ENCODE results near the gene SORBS2.

DNA sequence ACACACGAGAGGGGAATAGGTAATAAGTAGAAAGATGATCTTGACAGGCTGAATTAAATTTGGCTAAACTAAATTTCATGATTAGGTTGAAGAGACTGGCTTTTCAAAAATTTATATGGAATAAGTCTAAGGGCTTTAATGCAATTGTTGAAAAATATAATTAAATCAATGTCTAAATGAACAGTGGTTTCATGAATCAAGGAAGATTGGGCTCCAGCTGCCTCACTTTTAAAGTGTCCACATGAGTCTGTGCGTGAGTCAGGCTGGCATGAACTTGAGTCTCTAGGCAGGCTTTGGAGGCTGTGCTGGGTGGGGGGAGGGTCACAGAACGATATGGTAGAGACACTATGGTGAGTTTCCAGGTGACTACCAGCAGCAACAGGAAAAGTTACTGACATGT is 111.9 kb downstream of the SORBS2 start:
- TF ChIP-seq, protein P1, sequence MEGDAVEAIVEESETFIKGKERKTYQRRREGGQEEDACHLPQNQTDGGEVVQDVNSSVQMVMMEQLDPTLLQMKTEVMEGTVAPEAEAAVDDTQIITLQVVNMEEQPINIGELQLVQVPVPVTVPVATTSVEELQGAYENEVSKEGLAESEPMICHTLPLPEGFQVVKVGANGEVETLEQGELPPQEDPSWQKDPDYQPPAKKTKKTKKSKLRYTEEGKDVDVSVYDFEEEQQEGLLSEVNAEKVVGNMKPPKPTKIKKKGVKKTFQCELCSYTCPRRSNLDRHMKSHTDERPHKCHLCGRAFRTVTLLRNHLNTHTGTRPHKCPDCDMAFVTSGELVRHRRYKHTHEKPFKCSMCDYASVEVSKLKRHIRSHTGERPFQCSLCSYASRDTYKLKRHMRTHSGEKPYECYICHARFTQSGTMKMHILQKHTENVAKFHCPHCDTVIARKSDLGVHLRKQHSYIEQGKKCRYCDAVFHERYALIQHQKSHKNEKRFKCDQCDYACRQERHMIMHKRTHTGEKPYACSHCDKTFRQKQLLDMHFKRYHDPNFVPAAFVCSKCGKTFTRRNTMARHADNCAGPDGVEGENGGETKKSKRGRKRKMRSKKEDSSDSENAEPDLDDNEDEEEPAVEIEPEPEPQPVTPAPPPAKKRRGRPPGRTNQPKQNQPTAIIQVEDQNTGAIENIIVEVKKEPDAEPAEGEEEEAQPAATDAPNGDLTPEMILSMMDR (IDR thresholded peaks at IDR 0.05; ENCODE audit: extremely low read depth in 1 of 2, insufficient read depth in 1 of 2, low read depth in 1 of 2, low read length in 2 of 2): no peak
- TF ChIP-seq POLR2A (IDR thresholded peaks at IDR 0.05; ENCODE audit: low read depth, low read length): no peak

Data from endothelial cell of umbilical vein (primary cell).